K562 (cell line): ENCODE results near the gene C12orf54. TPM values are rescaled to one million over a fixed set of nuclear protein-coding genes. Genes with fewer than 3 reads are reported as not detected.

Experiments used
- ATAC-seq: fragments of 200-7000 bp; cut with Tn5 transposase; 3 replicates; pipeline ENCODE4 v1.9.1; 2020; ENCODE audit warnings: moderate library complexity
- BruUV-seq: library from RNA; stranded (reverse); fragments of 400-500 nt; replicated peaks from 2 replicates; lab custom pipeline; 2021; lab: Mats Ljungman, UMichigan
- CTCF ChIA-PET: fragments of 300-600 bp; formaldehyde crosslinking; extraction: SDS; loops from one replicate; lab custom pipeline; 2021; ENCODE audit warnings: low intra/inter-chr PET ratio; lab: Yijun Ruan, JAX
- POLR2A ChIA-PET: fragments of 300-600, 350-650 bp; sonication (Branson Sonifier 250); formaldehyde crosslinking; extraction: SDS; loops from one replicate; lab custom pipeline; 2021; ENCODE audit warnings: antibody characterized with exemption, inconsistent platforms; lab: Yijun Ruan, JAX
- DNase-seq, 4 experiments: peaks; one replicate each; pipeline versions ENCODE4 v3.0.0 to v3.0.0-alpha.2; 2011 to 2018; ENCODE audit warnings: low spot score in 3 of 4, mixed read lengths in 3 of 4; ENCODE audit errors: extremely low read depth in 1 of 4
- FAIRE-seq: peaks from 2 replicates; lab custom pipeline; 2011; peaks lifted over from hg19 to GRCh38; lab: Jason Lieb, UNC
- H2AFZ ChIP-seq: 2 replicates; pipeline ENCODE4 v1.6.0; 2011; ENCODE audit warnings: low read depth, low read length, control low read depth, inconsistent platforms
- H3K27ac ChIP-seq: fragments of 200-600 bp; 3 replicates; pipeline ENCODE4 v1.8.0; 2011; ENCODE audit warnings: low read depth, mild to moderate bottlenecking, control low read depth, inconsistent platforms, low read length, moderate library complexity, mixed read lengths; ENCODE audit errors: extremely low read depth
- H3K27me3 ChIP-seq, 2 experiments: fragments of 300-600 bp in 1 of 2; 2 replicates in 1 of 2; 3 replicates in 1 of 2; pipeline versions ENCODE4 v1.6.0 to v1.8.0; 2011; ENCODE audit warnings: inconsistent platforms in 2 of 2, low read length in 2 of 2, mild to moderate bottlenecking in 1 of 2, mixed read lengths in 1 of 2, moderate library complexity in 1 of 2; ENCODE audit not compliant: control insufficient read depth in 2 of 2, insufficient read depth in 2 of 2
- H3K36me3 ChIP-seq: fragments of 300-600 bp; 3 replicates; pipeline ENCODE4 v1.8.0; 2011; ENCODE audit warnings: mild to moderate bottlenecking, low read length, inconsistent platforms; ENCODE audit not compliant: control insufficient read depth, insufficient read depth
- H3K4me1 ChIP-seq, 2 experiments: fragments of 200-600 bp in 1 of 2; replicated peaks in 1 of 2; 2 replicates in 1 of 2; 3 replicates in 1 of 2; pipeline versions ENCODE4 v1.5.1 to v1.8.0; 2011; ENCODE audit warnings: inconsistent platforms in 2 of 2, low read length in 2 of 2, mild to moderate bottlenecking in 1 of 2, mixed read lengths in 1 of 2, moderate library complexity in 1 of 2; ENCODE audit not compliant: control insufficient read depth in 2 of 2, insufficient read depth in 2 of 2
- H3K4me2 ChIP-seq: 2 replicates; pipeline ENCODE4 v1.6.1; 2011; ENCODE audit warnings: low read length, control low read depth, inconsistent platforms, mixed read lengths; ENCODE audit not compliant: insufficient read depth
- H3K4me3 ChIP-seq: fragments of 200-600 bp; sonication (generic), shearing (Covaris generic); 2 replicates; pipeline ENCODE4 v1.5.1; 2016; ENCODE audit warnings: control low read depth, inconsistent platforms
- H3K79me2 ChIP-seq: fragments of 200-600 bp; 3 replicates; pipeline ENCODE4 v1.8.0; 2011; ENCODE audit warnings: low read length, inconsistent platforms; ENCODE audit not compliant: control insufficient read depth, insufficient read depth
- H3K9ac ChIP-seq, 2 experiments: 2 replicates each; pipeline versions ENCODE4 v1.6.0 to v1.6.1; 2011; ENCODE audit warnings: low read depth in 2 of 2, low read length in 2 of 2, control low read depth in 1 of 2, inconsistent platforms in 1 of 2, mild to moderate bottlenecking in 1 of 2, mixed read lengths in 1 of 2; ENCODE audit not compliant: insufficient read depth in 1 of 2
- H3K9me1 ChIP-seq: one replicate; pipeline ENCODE4 v1.6.0; 2011; ENCODE audit warnings: inconsistent platforms, mild to moderate bottlenecking, low read length, moderate library complexity; ENCODE audit not compliant: control insufficient read depth, insufficient read depth
- H3K9me3 ChIP-seq: replicated peaks from 2 replicates; pipeline ENCODE4 v1.5.1; 2011; ENCODE audit warnings: low read depth, low read length, inconsistent platforms; ENCODE audit not compliant: control insufficient read depth, insufficient read depth
- H4K20me1 ChIP-seq: replicated peaks from 2 replicates; pipeline ENCODE4 v1.6.1; 2011; ENCODE audit warnings: low read length, inconsistent platforms, mixed read lengths; ENCODE audit not compliant: control insufficient read depth, insufficient read depth
- BRF2 ChIP-seq: IDR thresholded peaks from 3 replicates; pipeline ENCODE4 v1.6.1; 2011; ENCODE audit warnings: borderline replicate concordance, mild to moderate bottlenecking; ENCODE audit not compliant: insufficient read length, insufficient read depth
- DEAF1 ChIP-seq: fragments of 450-650 bp; formaldehyde crosslinking; IDR thresholded peaks from 2 replicates; pipeline ENCODE4 v1.4.0; 2020; ENCODE audit warnings: mild to moderate bottlenecking, moderate library complexity
- E2F6 ChIP-seq, 2 experiments: IDR thresholded peaks; 2 replicates each; pipeline ENCODE4 v1.6.1; 2011; ENCODE audit warnings: borderline replicate concordance in 1 of 2, control low read depth in 1 of 2, low read depth in 1 of 2, low read length in 1 of 2, mild to moderate bottlenecking in 1 of 2, mixed read lengths in 1 of 2, moderate library complexity in 1 of 2; ENCODE audit not compliant: insufficient read depth in 1 of 2, insufficient read length in 1 of 2, poor library complexity in 1 of 2, severe bottlenecking in 1 of 2; ENCODE audit errors: extremely low read depth in 1 of 2
- EWSR1 ChIP-seq: fragments of 450-650 bp; IDR thresholded peaks from 2 replicates; pipeline ENCODE4 v1.6.1; 2018; ENCODE audit warnings: borderline replicate concordance, mild to moderate bottlenecking, low read depth, moderate library complexity; ENCODE audit not compliant: partially characterized antibody
- HDAC8 ChIP-seq: fragments of 450-650 bp; IDR thresholded peaks from 2 replicates; pipeline ENCODE4 v1.6.1; 2016; ENCODE audit warnings: mild to moderate bottlenecking, missing genetic modification characterization, moderate library complexity, missing compliant biosample characterization
- NELFE ChIP-seq: IDR thresholded peaks from 2 replicates; pipeline ENCODE4 v1.6.1; 2011; ENCODE audit warnings: mild to moderate bottlenecking; ENCODE audit not compliant: insufficient read depth, insufficient read length
- PATZ1 ChIP-seq: fragments of 250-450 bp; sonication (Bioruptor Pico); IDR thresholded peaks from 2 replicates; pipeline ENCODE4 v1.5.0; 2020; ENCODE audit warnings: mild to moderate bottlenecking, borderline replicate concordance
- U2AF2 ChIP-seq: fragments of 200-400 bp; formaldehyde crosslinking; optimal IDR thresholded peaks from 2 replicates; pipeline ENCODE3; 2017; ENCODE audit warnings: low read depth, mild to moderate bottlenecking, low read length
- ZBTB9 ChIP-seq: fragments of 450-650 bp; formaldehyde crosslinking; IDR thresholded peaks from 2 replicates; pipeline ENCODE4 v1.4.0; 2020; ENCODE audit warnings: mild to moderate bottlenecking, moderate library complexity
- ZFP30 ChIP-seq: fragments of 250-450 bp; sonication (Bioruptor Pico); IDR thresholded peaks from 2 replicates; pipeline ENCODE4 v1.8.0; 2022; ENCODE audit warnings: moderate library complexity, mild to moderate bottlenecking, inconsistent platforms, borderline replicate concordance
- ZNF282 ChIP-seq: sonication (generic); formaldehyde crosslinking; IDR thresholded peaks from 2 replicates; pipeline ENCODE4 v1.8.1; 2023; ENCODE audit warnings: missing genetic modification reagents
- ZNF512 ChIP-seq: IDR thresholded peaks from 2 replicates; pipeline ENCODE4 v1.6.1; 2016; ENCODE audit warnings: missing genetic modification characterization, missing compliant biosample characterization
- in situ Hi-C: fragments of 300-500 bp; cut with MboI; formaldehyde crosslinking; loops from 4 replicates; pipeline ENCODE4 v1.15.0; 2018; ENCODE audit warnings: inconsistent platforms, mixed read lengths
- intact Hi-C: fragments of 100-400 bp; cut with micrococcal nuclease; formaldehyde crosslinking; loops from 2 replicates; pipeline ENCODE4 v1.14.2; 2022
- polyA plus RNA-seq, 8 experiments: library from polyadenylated mRNA; depleted of rRNA in 4 of 8; stranded (reverse) in 5 of 8; unstranded in 3 of 8; fragments of >200 nt; fragmentation: Nextera tagmentation in 2 of 8; fragmentation: Illumina TruSeq in 1 of 8; extraction: Ambion mirVana in 2 of 8; extraction: Trizol in 1 of 8; gene quantifications; 2 replicates each; pipeline versions ENCODE4 v1.2.1 to v1.2.3, GENCODE V29; 2011 to 2014; ENCODE audit warnings: inconsistent platforms in 1 of 8, missing spikeins in 1 of 8
- total RNA-seq, 7 experiments: library from RNA; depleted of rRNA in 6 of 7; stranded (reverse); fragments of >200 nt in 6 of 7; fragmentation: Illumina TruSeq in 2 of 7; extraction: Trizol in 2 of 7; gene quantifications; 2 replicates each; pipeline versions ENCODE4 v1.2.1 to v1.2.3, GENCODE V29; 2011 to 2021; ENCODE audit warnings: low replicate concordance in 1 of 7

Gene C12orf54
- total and polyA plus RNA-seq, 9 of the 15 experiments (the other 6 are each of a cell fraction or from before 2014, with no cell fraction given): not detected

- H3K9ac ChIP-seq: no peak overlapping the region
- no peak for FAIRE-seq
- H3K4me2 ChIP-seq: no peak overlapping the region
- no TSS peak for BruUV-seq
- H2AFZ ChIP-seq: no peak overlapping the region
- H4K20me1 ChIP-seq: no peaks in the 10 kb centered on the region
- DNase-seq: no peak
- no peak overlapping the region for H3K4me3 ChIP-seq
- CTCF ChIA-PET: no interaction called here
- in situ Hi-C loops (loop anchor here (25.0 kb wide), 1 partner anchor 255 kb away; the partner anchor contains the start of gene ADCY6), intact Hi-C loops (no loop called here)
- H3K4me1 ChIP-seq: peaks cover 0 to 8% of the 10 kb centered on the region in 2 experiments; a peak in 2 of 5 replicates
- no peaks in the 10 kb centered on the region for H3K79me2 ChIP-seq
- no peaks in the 10 kb centered on the region for H3K9me3 ChIP-seq
- no peaks in the 10 kb centered on the region for H3K36me3 ChIP-seq
- no peak for ATAC-seq
- H3K9me1 ChIP-seq: no peaks in the 10 kb centered on the region
- POLR2A ChIA-PET: no interaction called here
- H3K27ac ChIP-seq: no peak overlapping the region
- peaks cover 6 to 16% of the 10 kb centered on the region in 2 experiments; a peak in 4 of 5 replicates for H3K27me3 ChIP-seq
- TF ChIP-seq BRF2: no peak
- no peak for TF ChIP-seq E2F6 (IDR thresholded peaks at IDR 0.05; ENCODE audit: borderline replicate concordance in 1 of 2, extremely low read depth in 1 of 2, insufficient read depth in 1 of 2, insufficient read length in 1 of 2, low read depth in 1 of 2, low read length in 1 of 2, poor library complexity in 1 of 2, severe bottlenecking in 1 of 2)
- no peak for TF ChIP-seq NELFE
- TF ChIP-seq ZBTB9 (CRISPR knock-in tag): no peak
- TF ChIP-seq EWSR1: no peak
- TF ChIP-seq PATZ1 (CRISPR knock-in tag): no peak
- no peak for TF ChIP-seq ZFP30 (CRISPR knock-in tag)
- TF ChIP-seq ZNF282 (CRISPR knock-in tag): no peak
- no peak for TF ChIP-seq ZNF512
- no peak for TF ChIP-seq U2AF2
- no peak for TF ChIP-seq HDAC8 (tag)
- TF ChIP-seq DEAF1: no peak
Observed at GRCh38 chr12:48532601-48533000, 50.3 kb downstream of the C12orf54 start.
